ENCODE data around the gene SERF2.
"Not testable (repeated sequence)": the region's sequence is repeated elsewhere in the genome, so short reads cannot be mapped to it uniquely, and the experiment has no call there.

Gene SERF2

DNA sequence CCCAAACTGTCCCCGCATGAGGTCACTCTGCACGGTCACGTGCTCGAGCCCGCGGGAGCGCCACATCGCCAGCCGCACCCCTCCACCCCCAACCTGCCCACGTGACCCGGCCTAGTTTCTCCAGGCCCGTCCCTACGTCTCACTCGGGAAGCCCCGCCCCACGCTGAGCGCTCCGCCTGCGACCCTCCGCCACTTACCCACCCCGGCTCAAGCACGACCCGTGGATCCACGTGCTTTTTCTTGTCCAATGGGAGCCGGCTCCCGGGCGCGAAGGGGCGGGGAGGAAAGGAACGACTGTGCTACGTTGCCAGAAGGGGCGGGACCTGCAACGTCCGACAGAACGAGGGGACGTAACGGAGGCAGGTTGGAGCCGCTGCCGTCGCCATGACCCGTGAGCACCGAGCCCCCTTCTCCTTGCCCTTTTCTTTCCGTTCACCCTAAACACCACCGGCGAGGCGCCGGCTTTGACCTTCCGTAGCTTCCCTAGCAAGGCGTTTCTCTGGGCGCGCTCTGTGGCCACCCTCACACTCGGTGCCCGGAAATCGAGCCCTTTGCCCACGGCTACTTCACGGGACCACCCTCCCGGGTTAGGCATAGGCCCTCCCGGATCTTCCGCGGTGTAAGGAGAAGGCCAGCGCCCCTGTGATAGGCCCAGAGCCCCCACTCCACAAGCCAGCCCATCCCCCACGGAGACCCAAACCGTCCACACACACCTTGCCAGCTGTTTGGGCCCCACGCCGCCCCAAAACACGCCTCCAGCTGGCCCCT lies at the start of gene SERF2:
Gene SERF2 (plus strand): TSS at position 328 of the 768 bp plus-strand sequence. CDS start 57 bp downstream, at position 385.
- peak; percentile 99 to 100 for DNase-seq (ENCODE audit: low read depth in 2 of 2)

DNA sequence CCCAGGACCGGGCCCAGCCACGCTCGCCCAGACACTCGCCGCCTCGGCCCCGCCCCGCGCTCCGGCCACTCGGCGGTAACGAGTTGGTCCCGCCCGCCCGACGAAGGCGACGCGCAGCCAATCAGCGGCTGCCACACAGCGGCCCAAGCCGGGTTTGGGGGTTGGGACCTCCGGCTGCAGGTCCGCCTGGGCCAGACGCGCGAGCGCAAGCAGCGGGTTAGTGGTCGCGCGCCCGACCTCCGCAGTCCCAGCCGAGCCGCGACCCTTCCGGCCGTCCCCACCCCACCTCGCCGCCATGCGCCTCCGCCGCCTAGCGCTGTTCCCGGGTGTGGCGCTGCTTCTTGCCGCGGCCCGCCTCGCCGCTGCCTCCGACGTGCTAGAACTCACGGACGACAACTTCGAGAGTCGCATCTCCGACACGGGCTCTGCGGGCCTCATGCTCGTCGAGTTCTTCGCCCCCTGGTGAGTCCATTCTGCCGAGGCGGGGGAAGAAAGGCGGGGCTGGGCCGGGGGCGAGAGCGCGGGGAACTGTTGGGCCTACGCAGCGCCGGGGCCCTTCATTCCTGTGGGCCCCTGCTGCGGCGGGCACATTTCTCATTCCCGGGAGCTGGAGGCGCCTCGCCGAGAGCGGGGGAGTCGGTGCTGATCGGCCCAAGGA lies 45.7 kb upstream of the SERF2 start, which contains the start of gene PDIA3:
Gene PDIA3 (plus strand): TSS at position 194 of the 658 bp plus-strand sequence. CDS start 102 bp downstream, at position 296.
- DNase-seq (ENCODE audit: low read depth in 2 of 2) = peak; percentile 68 to 87

DNA sequence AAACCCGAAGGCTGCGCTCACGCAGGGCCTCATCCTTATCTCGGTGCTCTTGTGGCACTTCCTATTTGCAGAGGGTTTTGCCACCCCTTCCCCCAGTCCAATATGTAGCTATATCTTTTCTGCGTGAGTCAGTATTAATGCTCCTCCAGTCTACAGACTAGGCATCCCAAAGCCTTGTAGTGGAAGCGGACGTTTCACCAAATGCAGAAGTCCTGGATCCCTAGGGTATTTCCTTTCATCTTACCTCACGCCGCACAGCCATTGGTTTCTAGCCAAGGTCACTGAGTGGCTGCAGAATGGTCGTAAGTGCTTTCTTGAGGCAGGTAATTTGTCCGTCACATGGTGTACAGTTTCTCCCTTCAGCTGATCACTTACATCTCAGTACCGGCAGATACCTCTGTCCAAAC lies 45.2 kb upstream of the SERF2 start:
- not testable (repeated sequence) for DNase-seq (ENCODE audit: low read depth in 2 of 2)

DNA sequence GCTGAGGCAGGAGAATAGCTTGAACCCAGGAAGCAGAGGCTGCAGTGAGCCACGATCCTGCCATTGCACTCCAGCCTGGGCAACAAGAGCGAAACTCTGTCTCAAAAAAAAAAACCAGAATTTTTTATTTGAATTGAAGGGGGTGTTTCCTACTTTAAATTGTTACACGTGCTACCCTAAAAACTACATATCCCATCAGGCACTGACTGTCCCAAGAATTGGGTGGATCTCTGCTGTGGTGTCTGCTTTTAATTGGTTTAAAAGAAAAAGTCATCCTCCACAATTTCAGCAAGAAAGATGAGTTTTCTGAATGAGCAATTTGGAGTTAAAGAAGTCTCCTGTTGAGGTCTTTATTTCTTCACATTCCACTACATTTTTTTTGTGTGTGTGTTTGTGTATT lies 43.7 kb upstream of the SERF2 start:
- no peak for DNase-seq (ENCODE audit: low read depth in 2 of 2)

DNA sequence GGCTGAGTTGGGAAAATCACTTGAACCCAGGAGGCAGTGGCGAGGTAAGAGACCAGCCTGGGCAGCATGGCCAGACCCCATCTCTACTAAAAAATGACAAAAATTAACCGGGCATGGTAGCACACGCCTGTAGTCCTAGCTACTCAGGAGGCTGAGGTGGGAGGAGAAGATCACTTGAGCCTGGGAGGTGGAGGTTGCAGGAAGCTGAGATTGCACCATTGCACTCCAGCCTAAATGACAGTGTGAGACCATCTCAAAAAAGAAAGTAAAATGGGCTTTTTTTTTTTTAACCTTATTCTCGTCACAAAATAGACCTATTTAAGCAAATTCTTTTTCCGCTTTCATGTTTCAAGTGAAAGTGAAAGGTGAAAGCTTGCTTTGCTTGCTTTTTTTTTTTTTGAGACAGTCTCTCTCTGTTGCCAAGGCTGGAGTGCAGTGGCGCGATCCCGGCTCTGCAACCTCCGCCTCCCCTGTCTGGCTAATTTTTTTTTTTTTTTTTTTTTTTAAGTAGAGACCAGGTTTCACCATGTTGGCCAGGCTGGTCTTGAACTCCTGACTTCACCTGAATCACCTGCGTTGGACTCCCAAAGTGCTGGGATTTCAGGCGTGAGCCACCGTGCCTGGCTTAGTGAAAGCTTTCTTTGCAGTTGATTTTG lies 42.3 kb upstream of the SERF2 start:
- DNase-seq (ENCODE audit: low read depth in 2 of 2) = peak; percentile 13 to 26

DNA sequence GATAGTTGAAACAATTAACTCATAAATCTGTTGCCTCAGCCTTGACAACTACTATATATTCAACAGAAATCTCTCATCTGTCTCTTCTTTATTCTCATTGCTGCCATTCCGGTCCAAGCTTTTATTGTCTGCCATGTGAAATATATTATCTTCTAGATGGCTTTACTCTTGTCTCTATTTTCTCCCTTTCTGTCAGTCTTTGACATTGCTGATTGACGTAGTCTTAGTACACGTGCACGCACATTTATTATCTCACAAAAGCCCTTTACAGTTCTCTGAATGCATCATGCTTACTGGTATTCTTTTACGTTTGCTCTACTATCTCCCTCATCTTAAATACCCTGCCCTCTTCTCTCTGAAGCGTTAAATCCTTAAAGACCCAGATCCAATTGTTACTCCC lies 40.2 kb upstream of the SERF2 start:
- no peak for DNase-seq (ENCODE audit: low read depth in 2 of 2)

DNA sequence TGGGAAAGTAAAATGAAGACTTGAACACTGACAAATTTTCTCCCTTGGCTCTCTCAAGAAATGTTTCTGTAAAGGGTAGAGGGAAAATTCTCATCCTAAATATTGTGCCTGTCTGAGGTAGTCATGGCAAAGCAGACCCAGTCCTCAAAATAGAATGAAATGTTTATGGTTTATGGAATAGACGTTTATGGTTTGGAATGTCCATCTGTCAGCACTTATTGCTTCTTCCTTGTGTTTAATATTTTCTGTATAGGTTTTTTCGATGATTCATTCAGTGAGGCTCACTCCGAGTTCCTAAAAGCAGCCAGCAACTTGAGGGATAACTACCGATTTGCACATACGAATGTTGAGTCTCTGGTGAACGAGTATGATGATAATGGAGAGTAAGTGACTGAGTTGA lies 29.3 kb upstream of the SERF2 start:
- DNase-seq (ENCODE audit: low read depth in 2 of 2) = no peak

DNA sequence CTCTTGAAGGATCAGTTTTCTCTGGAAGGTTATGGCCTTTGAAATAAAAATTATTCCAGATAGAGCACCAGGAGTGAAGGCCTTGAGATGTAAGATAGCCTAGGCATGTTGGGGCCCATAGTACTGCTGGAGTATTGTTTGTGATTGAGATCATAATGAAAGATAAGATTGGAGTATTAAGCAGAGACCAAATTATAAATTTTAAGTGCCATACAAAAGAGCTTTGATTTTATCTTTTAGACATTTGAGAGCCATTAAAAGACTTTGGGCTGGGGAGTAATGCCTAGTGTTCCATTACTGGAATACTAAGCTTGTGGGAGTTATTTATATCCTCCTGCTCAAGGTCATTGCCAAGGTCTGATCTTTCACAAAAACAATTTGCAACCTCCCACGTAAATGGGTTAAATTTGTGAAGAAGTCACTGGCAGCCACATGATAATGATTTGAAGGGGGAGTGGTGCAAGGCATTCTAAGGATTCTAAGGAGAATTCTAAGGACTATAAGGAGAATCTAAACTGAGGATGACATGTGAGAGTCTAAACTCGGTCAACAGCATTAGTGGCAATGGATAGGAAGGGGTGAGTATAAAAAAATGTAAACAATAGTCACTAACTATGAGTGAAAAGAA lies 28.2 kb upstream of the SERF2 start:
- DNase-seq (ENCODE audit: low read depth in 2 of 2) = no peak

DNA sequence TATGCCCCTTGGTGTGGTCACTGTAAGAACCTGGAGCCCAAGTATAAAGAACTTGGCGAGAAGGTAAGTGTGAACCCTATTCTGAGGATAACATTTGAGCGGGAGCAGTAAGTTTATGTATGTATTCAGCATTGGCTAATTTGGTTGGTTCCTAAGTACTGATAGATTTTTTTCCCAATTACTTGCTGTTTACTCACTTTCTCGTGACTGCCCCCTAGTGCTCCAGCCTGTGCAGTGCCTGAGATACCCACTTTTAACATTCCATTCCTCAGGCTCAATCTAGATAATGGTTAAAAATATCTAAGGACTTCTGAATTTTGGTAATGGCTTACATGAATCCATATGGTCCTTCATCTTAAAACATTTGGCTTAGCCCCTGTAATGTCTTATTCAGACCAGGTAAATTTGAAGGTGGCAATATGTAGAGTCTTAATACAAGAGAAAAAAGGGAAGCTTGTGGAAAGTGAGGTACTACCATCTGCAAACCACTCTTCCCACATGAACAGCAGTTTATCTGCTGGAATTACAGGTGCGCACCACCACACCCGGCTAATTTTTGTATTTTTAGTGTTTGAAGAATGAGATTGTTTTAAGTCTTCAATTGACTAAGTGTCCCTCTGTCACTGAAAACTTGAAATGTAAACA lies 22.4 kb upstream of the SERF2 start:
- no peak for DNase-seq (ENCODE audit: low read depth in 2 of 2)

DNA sequence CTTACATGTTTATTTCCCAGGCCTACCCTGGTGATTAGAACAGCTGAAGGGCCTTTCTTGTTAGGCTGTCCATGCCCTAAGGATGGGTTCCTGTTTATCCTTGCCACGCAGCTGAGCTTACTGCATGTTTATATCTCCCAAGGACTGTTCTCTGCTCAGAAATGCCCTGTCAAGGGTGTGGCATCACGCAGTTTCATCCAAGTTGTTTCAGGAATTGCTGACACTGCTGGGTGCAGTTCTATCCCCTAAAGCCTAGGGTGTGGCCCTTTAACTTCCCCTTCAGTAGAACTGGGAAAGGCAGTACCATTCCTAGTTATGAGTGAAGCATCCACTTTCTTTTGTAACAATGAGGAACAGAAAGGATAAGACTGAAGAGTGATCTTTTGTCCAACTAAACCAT lies 20.3 kb upstream of the SERF2 start:
- no peak for DNase-seq (ENCODE audit: low read depth in 2 of 2)

DNA sequence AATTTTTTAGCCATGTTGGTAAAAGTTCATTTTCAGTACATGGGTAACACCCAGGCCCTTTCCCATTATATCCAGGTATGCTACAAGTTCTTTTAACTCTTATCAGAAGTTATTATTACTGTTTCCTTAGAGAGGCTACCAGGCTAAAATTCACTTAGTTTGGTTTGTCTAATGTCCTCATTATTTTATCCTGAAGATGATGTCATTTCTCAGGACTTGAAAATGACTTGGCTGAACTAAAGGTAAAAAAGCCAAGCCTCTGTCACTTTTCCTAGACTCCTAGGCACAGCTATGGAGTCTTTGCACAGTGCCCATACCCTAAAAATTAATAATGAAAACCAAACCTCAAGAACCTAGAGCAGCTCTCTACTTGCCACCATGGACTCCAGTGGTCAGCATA lies 19.5 kb upstream of the SERF2 start:
- no peak for DNase-seq (ENCODE audit: low read depth in 2 of 2)

DNA sequence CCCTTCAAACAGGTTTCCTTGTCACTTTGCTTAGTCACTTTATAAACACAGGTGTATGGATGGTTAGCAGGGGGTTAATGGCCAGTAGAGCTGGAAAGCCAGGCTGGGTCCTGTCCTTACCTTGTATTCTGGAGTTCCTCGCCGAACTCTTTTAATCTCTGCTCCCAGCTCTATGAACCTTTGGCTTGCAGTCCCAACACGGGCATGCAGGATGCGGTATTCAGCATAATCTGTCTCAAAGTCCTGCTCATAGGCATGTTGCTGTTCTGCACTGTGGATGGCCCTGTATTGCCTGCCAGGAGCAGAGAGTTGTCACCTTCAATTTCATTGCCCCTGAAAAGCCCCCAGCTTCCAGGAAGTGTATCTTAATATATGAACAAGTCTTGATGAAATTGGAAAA lies 18.1 kb upstream of the SERF2 start:
- DNase-seq (ENCODE audit: low read depth in 2 of 2) = no peak

DNA sequence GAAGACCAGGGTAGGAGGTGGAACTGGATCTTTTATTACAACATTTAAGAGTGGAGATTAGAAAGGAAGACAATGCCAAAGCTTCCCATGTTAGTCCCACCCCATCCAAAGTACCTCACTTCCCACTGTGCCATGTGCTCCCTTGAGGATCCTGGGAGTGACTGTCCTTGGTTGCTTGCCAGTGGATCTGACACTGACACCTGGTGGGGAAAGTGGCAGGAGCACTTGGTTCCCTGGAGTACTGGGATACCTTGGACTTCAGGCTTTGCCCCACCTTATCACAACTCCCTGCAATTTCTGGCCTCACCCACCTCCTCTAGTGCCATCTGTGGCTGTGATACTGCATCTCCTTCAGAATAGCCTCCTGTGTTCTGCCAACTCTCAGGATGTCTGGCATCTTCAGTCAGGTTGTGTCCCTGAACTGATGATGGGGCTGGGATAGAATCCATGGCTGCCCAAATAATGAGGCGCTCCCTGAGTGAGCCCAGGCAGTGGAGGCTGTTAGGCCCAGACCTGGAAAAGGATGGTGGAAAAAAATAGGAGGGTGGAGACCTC lies 16.6 kb upstream of the SERF2 start:
- no peak for DNase-seq (ENCODE audit: low read depth in 2 of 2)

DNA sequence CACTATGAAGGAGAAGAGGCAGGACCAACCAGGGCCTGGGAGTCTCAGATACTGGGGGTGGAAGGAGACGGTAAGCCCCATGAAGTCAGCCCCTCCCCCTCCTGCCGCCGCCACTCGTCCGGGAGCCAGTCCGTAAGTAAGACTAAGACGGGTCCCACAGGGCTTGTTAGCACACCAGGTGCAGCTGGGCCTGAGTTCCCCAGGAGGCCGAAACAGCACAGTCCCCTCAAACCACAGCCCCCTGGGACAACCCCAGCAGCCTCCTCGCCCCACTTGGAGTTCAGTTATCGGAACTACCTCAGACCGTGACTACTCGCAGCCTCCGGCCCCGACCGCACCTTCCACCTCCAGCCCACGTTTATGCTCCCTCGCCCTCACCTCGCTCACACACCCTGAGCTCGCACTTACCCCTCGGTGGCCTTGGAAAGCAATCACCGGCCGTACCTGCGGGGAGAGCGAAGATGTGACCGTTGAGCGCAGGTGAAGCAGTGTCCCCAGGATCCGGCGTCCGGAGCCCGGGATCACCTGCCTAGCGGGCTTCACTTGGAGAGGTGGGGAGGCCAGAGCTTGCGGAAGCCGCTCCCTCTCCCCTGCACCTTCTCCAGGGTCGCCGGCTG lies 15.9 kb upstream of the SERF2 start:
- peak in 1 of 2 donors; percentile 9 for DNase-seq (ENCODE audit: low read depth in 2 of 2)

DNA sequence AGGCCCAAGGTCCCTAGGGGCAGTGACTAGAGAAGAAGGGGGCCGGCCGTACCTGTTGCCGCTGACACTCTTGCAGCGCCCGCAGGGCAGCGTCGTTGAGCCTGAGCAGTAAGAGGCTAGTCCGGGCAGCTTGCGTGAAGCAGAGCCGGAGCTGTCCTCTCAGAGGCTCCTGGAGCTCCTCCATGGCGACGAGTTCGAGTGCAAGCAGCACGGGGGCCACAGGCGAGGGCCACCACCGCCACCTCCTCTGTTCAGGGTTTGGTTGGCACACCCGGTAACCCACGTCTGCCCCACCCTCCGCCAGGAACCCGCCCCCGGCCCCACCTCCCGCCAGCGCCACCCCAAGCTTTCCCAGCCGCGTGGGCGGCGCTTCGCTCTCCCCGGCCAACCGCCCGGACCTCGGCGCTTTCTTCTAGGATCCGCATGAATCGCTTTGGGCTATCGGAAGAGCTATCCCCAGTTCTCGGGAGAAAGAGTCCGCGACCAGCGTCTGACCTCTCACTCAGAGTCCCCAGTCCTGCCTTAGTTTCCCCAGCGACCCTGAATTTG lies 15.3 kb upstream of the SERF2 start, which contains the start of gene ELL3:
Gene ELL3 (minus strand): TSS at position 249 of the 549 bp plus-strand sequence. CDS start 65 bp downstream, at position 184.
- DNase-seq (ENCODE audit: low read depth in 2 of 2) = peak; percentile 55 to 77

DNA sequence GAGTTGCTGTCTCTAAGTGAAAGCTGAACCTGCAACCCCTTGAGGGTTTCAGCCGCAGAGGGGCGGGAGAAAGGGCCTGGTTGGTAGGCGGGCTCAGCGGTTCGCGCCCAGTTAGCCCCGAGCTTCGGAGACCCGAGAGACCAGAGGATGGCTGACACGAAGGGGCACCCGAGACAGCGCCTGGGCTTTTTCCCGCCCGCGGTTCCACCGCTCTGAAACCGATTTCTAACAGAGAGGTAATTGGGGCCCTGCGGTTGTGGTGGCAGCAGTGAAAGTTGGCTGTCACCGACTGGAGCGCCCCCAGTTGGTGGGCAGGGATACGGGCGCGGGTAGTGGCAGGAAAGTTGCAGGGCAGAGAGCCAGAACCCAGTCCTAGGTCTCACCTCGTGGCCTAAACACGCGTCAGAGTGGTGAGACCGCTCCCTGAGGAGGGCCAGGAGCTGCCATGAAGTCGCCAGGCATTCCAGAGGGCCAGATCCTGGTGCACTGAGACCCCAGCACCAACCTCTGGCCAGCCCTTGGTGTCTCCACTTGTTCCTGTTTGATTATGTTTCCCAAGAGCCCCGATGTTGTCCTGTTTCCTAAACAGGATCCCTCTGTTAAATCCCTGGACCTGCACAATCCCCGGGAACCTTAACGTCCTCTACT lies 14.7 kb upstream of the SERF2 start:
- peak; percentile 60 to 76 for DNase-seq (ENCODE audit: low read depth in 2 of 2)

DNA sequence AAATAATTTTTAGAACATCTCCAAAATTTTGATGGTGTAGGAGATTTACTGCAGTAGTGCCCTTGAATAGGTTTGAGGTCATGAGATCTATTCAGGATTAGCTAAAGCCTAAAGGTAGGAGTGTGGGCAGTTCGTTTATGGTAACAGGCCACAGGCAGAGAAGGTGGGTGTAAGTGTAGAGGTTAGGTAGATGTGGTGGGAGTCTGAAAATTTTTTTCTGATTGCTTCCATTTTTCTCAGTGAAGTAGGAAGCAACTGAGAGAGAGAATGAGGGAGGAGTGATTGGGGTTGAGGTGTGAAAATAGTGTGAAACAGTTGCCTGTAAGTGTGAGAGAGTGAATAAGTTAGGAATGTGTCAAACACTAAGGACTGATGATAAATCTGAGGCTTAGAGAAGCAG lies 13.1 kb upstream of the SERF2 start:
- no peak for DNase-seq (ENCODE audit: low read depth in 2 of 2)

DNA sequence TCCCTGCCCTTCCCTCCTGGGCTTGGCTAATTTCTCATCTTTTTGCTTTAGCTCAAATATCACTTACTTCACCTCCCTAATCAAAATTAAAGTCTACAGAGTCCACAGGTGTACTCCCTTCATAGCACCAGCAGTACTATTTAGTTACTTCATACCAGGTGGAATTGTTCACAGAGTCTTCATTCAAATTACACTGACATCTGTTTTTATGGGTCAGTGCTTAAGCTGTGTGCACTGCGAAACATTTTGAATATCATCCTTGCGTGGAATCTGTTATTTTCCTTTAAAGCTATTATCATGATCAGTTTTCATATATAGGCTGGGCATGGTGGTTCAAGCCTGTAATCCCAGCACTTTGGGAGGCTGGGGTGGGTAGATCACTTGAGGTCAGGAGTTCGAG lies 2.7 kb upstream of the SERF2 start:
- DNase-seq (ENCODE audit: low read depth in 2 of 2) = no peak

DNA sequence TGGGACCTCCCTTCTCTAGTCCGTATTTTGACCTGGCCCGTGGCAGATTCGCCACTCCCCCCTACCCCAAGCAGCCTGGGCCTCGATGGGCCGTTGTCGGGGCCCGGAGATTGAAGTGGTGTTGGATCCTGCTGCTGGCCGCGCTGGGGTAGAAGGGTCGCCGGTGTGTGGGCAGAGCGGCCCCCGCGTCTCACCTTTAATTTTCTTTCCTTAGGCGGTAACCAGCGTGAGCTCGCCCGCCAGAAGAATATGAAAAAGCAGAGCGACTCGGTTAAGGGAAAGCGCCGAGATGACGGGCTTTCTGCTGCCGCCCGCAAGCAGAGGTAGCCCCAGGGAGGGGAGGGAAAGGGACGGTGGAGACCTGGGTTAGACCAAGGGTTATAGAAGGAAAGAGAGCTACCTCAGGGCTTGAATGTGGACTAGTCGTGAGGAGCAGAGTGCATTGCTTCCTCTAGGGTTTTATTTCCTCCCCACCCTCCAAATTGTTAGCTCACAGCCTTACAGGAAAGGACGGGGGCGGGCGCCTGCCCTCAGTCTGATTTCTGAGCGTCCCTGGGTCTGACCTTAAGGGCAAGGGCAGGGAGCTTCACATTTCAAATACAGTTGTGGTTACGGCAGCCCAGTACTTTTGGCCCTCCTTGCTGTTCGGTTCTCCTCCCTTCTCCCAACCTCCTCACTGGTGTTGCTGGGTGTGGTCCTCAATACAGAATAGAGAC lies 799 bp downstream of the SERF2 start:
- DNase-seq (ENCODE audit: low read depth in 2 of 2) = peak in 1 of 2 donors; percentile 23

Data from stimulated activated CD8-positive, alpha-beta memory T cell treated with anti-CD3 and anti-CD28 coated beads, Interleukin-7, amount 100 ng/mL, for 4 hours (primary cell).